ENCODE results near the gene ADAMTS14. TPM values are rescaled to one million over a fixed set of nuclear protein-coding genes. Genes with fewer than 3 reads are reported as not detected.

ADAMTS14 gene
- total and polyA plus RNA-seq, 8 donors, result 0.33 to 9.4 (median 3.9) TPM; not detected in 2

DNA sequence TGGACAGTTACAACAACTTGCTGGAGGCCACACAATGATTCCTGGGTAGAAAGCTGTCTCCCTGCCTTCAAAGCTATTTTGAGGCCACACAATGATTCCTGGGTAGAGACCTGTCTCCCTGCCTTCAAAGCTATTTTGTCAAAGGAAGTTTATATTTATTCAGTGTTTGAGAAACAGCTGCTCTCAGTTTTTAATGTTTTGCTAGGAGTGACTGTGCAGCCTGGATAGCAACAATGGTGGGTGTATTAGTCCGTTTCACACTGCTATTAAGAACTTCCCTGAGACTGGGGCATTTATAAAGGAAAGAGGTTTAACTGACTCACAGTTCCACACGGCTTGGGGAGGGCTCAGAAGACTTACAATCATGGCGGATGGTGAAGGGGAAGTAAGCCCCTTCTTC lies 139.6 kb downstream of the ADAMTS14 start:
- Histone ChIP-seq H3K27me3 (no peaks in the 10 kb centered on the region), H3K36me3 (no peaks in the 10 kb centered on the region), H3K4me1 (peaks cover 4 to 9% (median 7%) of the 10 kb centered on the region in 4 donors), H3K27ac (no peak overlapping the region), H3K4me3 (no peak overlapping the region), H3K9me3 (no peaks in the 10 kb centered on the region)
- no peak for DNase-seq
- intact Hi-C loops (cut with DNase I; ENCODE audit: low total_unique reads), result no loop called here
- TF ChIP-seq EP300 (IDR thresholded peaks at IDR 0.05) (no peak), POLR2A (IDR thresholded peaks at IDR 0.05) (no peak), POLR2AphosphoS5 (IDR thresholded peaks at IDR 0.05) (no peak)
- TF ChIP-seq, protein P1, sequence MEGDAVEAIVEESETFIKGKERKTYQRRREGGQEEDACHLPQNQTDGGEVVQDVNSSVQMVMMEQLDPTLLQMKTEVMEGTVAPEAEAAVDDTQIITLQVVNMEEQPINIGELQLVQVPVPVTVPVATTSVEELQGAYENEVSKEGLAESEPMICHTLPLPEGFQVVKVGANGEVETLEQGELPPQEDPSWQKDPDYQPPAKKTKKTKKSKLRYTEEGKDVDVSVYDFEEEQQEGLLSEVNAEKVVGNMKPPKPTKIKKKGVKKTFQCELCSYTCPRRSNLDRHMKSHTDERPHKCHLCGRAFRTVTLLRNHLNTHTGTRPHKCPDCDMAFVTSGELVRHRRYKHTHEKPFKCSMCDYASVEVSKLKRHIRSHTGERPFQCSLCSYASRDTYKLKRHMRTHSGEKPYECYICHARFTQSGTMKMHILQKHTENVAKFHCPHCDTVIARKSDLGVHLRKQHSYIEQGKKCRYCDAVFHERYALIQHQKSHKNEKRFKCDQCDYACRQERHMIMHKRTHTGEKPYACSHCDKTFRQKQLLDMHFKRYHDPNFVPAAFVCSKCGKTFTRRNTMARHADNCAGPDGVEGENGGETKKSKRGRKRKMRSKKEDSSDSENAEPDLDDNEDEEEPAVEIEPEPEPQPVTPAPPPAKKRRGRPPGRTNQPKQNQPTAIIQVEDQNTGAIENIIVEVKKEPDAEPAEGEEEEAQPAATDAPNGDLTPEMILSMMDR (IDR thresholded peaks at IDR 0.05), result no peak
- WGBS, 5 donors, result 61 to 68% (median 65%) methylated on average over 3 of the region's 3 CpGs

Small RNAs within 50 kb of the gene (small RNA-seq; reads per million reads assigned to genes)
- gene RPS26P40, result 0 reads per million in 4 donors

Other genes starting within 250 kb of the ADAMTS14 start
- gene NODAL, start 230.8 kb upstream of the ADAMTS14 start, total RNA-seq, result not detected
- not detected for gene NODAL, start 230.8 kb upstream of the ADAMTS14 start, polyA plus RNA-seq
- gene PALD1, start 193.7 kb upstream of the ADAMTS14 start, total RNA-seq, result 10 to 100 TPM in 2 of 5 donors, 1 to 10 TPM in 3; 3.6 to 25.1 (median 8.1) TPM
- gene PALD1, start 193.7 kb upstream of the ADAMTS14 start, polyA plus RNA-seq, result 1 to 10 TPM; 2.4 to 3.0 (median 2.7) TPM
- 1 to 10 TPM in 3 of 5 donors, under 1 TPM in 1, not detected in 1; under 0.01 to 2.3 (median 1.4) TPM for gene PRF1, start 69.8 kb upstream of the ADAMTS14 start, total RNA-seq
- gene PRF1, start 69.8 kb upstream of the ADAMTS14 start, polyA plus RNA-seq, result 10 to 100 TPM in 1 of 3 donors, 1 to 10 TPM in 1, under 1 TPM in 1; 0.73 to 11.0 (median 1.4) TPM
- gene TBATA, start 112.9 kb downstream of the ADAMTS14 start, total RNA-seq, result not detected
- gene TBATA, start 112.9 kb downstream of the ADAMTS14 start, polyA plus RNA-seq, result not detected
- 10 to 100 TPM in 4 of 5 donors, 1 to 10 TPM in 1; 1.2 to 65.5 (median 32.5) TPM for gene SGPL1, start 143.4 kb downstream of the ADAMTS14 start, total RNA-seq
- gene SGPL1, start 143.4 kb downstream of the ADAMTS14 start, polyA plus RNA-seq, result 1 to 10 TPM; 3.7 to 7.6 (median 6.0) TPM
- gene PCBD1, start 216.1 kb downstream of the ADAMTS14 start, total RNA-seq, result 10 to 100 TPM; 29.4 to 72.8 (median 52.1) TPM
- gene PCBD1, start 216.1 kb downstream of the ADAMTS14 start, polyA plus RNA-seq, result 100 to 1,000 TPM; 120 to 130 (median 129) TPM

Measured in stomach (tissue), 9 donors.